Measurements from ENCODE around the gene EPHA8. TPM values are rescaled to one million over a fixed set of nuclear protein-coding genes. Genes with fewer than 3 reads are reported as not detected.

Gene EPHA8
- total and polyA plus RNA-seq, 2 donors (not counting 1 experiment from before 2014, with no cell fraction given): not detected

- Histone ChIP-seq H3K4me2 (replicated peaks; ENCODE audit: low read depth, low read length, poor library complexity, severe bottlenecking) (no peak overlapping the region), H4K20me1 (ENCODE audit: control insufficient read depth, insufficient read depth, low read length, poor library complexity, severe bottlenecking) (no peaks in the 10 kb centered on the region), H3K79me2 (ENCODE audit: control insufficient read depth, insufficient read depth, low read length) (no peaks in the 10 kb centered on the region), H3K27me3 (replicated peaks in 1 of 4; ENCODE audit: control extremely low read depth in 1 of 4, control insufficient read depth in 3 of 4, insufficient read depth in 4 of 4, low read length in 3 of 4) (no peaks in the 10 kb centered on the region), H3K4me1 (ENCODE audit: control insufficient read depth in 2 of 2, insufficient read depth in 2 of 2, low read length in 2 of 2) (no peaks in the 10 kb centered on the region), H2AFZ (ENCODE audit: insufficient read depth, low read depth, low read length, poor library complexity, severe bottlenecking) (no peak overlapping the region), H3K9me3 (ENCODE audit: control extremely low read depth in 1 of 3, control insufficient read depth in 2 of 3, insufficient read depth in 1 of 3, low read length in 2 of 3) (no peaks in the 10 kb centered on the region), H3K4me3 (ENCODE audit: control extremely low read depth in 1 of 5, extremely low read depth in 1 of 5, insufficient read depth in 1 of 5, low read depth in 2 of 5, low read length in 4 of 5) (no peak overlapping the region), H3K9ac (ENCODE audit: low read length) (no peak overlapping the region), H3K27ac (ENCODE audit: low read length in 2 of 2) (no peak overlapping the region), H3K36me3 (replicated peaks in 1 of 2; ENCODE audit: control extremely low read depth in 1 of 2, control insufficient read depth in 1 of 2, extremely low read depth in 1 of 2, insufficient read depth in 2 of 2, low read length in 1 of 2) (peaks cover 0 to 45% of the 10 kb centered on the region in 2 experiments)
- 95% methylated on average over 9 of the region's 12 CpGs for WGBS (ENCODE audit: insufficient coverage)
- DNase-seq (no peak), ATAC-seq (ENCODE audit: low read depth) (no peak)
- Mint-ChIP-seq H3K4me3 (no peak overlapping the region), H3K27me3 (no peaks in the 10 kb centered on the region), H3K9me3 (ENCODE audit: insufficient read depth) (no peaks in the 10 kb centered on the region), H3K4me1 (no peaks in the 10 kb centered on the region), H3K27ac (no peak overlapping the region)
- intact Hi-C loops (cut with micrococcal nuclease): no loop called here
- ChIA-PET CTCF (no interaction called here), POLR2A (no interaction called here)
- TF ChIP-seq, protein P1, sequence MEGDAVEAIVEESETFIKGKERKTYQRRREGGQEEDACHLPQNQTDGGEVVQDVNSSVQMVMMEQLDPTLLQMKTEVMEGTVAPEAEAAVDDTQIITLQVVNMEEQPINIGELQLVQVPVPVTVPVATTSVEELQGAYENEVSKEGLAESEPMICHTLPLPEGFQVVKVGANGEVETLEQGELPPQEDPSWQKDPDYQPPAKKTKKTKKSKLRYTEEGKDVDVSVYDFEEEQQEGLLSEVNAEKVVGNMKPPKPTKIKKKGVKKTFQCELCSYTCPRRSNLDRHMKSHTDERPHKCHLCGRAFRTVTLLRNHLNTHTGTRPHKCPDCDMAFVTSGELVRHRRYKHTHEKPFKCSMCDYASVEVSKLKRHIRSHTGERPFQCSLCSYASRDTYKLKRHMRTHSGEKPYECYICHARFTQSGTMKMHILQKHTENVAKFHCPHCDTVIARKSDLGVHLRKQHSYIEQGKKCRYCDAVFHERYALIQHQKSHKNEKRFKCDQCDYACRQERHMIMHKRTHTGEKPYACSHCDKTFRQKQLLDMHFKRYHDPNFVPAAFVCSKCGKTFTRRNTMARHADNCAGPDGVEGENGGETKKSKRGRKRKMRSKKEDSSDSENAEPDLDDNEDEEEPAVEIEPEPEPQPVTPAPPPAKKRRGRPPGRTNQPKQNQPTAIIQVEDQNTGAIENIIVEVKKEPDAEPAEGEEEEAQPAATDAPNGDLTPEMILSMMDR (IDR thresholded peaks at IDR 0.05): no peak
- no peak for TF ChIP-seq EZH2 (IDR thresholded peaks at IDR 0.05; ENCODE audit: borderline replicate concordance, insufficient read depth, low read depth, low read length, poor library complexity, severe bottlenecking)
Observed at GRCh38 chr1:22529901-22530621, 33.2 kb upstream of the EPHA8 start.

- Histone ChIP-seq H3K79me2 (ENCODE audit: control insufficient read depth, insufficient read depth, low read length) (no peaks in the 10 kb centered on the region), H2AFZ (ENCODE audit: insufficient read depth, low read depth, low read length, poor library complexity, severe bottlenecking) (no peak overlapping the region), H3K36me3 (replicated peaks in 1 of 2; ENCODE audit: control extremely low read depth in 1 of 2, control insufficient read depth in 1 of 2, extremely low read depth in 1 of 2, insufficient read depth in 2 of 2, low read length in 1 of 2) (peaks cover 0 to 42% of the 10 kb centered on the region in 2 experiments), H3K4me1 (ENCODE audit: control insufficient read depth in 2 of 2, insufficient read depth in 2 of 2, low read length in 2 of 2) (no peaks in the 10 kb centered on the region), H3K27me3 (replicated peaks in 1 of 4; ENCODE audit: control extremely low read depth in 1 of 4, control insufficient read depth in 3 of 4, insufficient read depth in 4 of 4, low read length in 3 of 4) (no peaks in the 10 kb centered on the region), H4K20me1 (ENCODE audit: control insufficient read depth, insufficient read depth, low read length, poor library complexity, severe bottlenecking) (no peaks in the 10 kb centered on the region), H3K4me3 (ENCODE audit: control extremely low read depth in 1 of 5, extremely low read depth in 1 of 5, insufficient read depth in 1 of 5, low read depth in 2 of 5, low read length in 4 of 5) (no peak overlapping the region), H3K27ac (ENCODE audit: low read length in 2 of 2) (no peak overlapping the region), H3K9ac (ENCODE audit: low read length) (no peak overlapping the region), H3K9me3 (ENCODE audit: control extremely low read depth in 1 of 3, control insufficient read depth in 2 of 3, insufficient read depth in 1 of 3, low read length in 2 of 3) (no peaks in the 10 kb centered on the region), H3K4me2 (replicated peaks; ENCODE audit: low read depth, low read length, poor library complexity, severe bottlenecking) (no peak overlapping the region)
- ChIA-PET CTCF (no interaction called here), POLR2A (no interaction called here)
- ATAC-seq (ENCODE audit: low read depth): no peak
- intact Hi-C loops (cut with micrococcal nuclease): no loop called here
- TF ChIP-seq, protein P1 (IDR thresholded peaks at IDR 0.05): no peak
- TF ChIP-seq EZH2 (IDR thresholded peaks at IDR 0.05; ENCODE audit: borderline replicate concordance, insufficient read depth, low read depth, low read length, poor library complexity, severe bottlenecking): no peak
- no peak overlapping the region for H3K4me3 Mint-ChIP-seq
- H3K4me1 Mint-ChIP-seq: no peaks in the 10 kb centered on the region
- WGBS (ENCODE audit: insufficient coverage): 90% methylated on average over 1 of the region's 3 CpGs
- no peak overlapping the region for H3K27ac Mint-ChIP-seq
- no peak for DNase-seq
- no peaks in the 10 kb centered on the region for H3K9me3 Mint-ChIP-seq (ENCODE audit: insufficient read depth)
- H3K27me3 Mint-ChIP-seq: no peaks in the 10 kb centered on the region
Observed at GRCh38 chr1:22530715-22531114, 32.6 kb upstream of the EPHA8 start.
